HG03469 (cell line): ENCODE results near the gene STAG2.
"Not testable (repeated sequence)": the region's sequence is repeated elsewhere in the genome, so short reads cannot be mapped to it uniquely, and the experiment has no call there.

Experiments
- ATAC-seq: cut with Tn5 transposase; IDR thresholded peaks from one replicate; pipeline ENCODE4 v1.9.1; 2021; ENCODE audit warnings: mild to moderate bottlenecking, moderate library complexity, moderate number of reproducible peaks; ENCODE audit not compliant: unreplicated experiment

STAG2 gene

DNA sequence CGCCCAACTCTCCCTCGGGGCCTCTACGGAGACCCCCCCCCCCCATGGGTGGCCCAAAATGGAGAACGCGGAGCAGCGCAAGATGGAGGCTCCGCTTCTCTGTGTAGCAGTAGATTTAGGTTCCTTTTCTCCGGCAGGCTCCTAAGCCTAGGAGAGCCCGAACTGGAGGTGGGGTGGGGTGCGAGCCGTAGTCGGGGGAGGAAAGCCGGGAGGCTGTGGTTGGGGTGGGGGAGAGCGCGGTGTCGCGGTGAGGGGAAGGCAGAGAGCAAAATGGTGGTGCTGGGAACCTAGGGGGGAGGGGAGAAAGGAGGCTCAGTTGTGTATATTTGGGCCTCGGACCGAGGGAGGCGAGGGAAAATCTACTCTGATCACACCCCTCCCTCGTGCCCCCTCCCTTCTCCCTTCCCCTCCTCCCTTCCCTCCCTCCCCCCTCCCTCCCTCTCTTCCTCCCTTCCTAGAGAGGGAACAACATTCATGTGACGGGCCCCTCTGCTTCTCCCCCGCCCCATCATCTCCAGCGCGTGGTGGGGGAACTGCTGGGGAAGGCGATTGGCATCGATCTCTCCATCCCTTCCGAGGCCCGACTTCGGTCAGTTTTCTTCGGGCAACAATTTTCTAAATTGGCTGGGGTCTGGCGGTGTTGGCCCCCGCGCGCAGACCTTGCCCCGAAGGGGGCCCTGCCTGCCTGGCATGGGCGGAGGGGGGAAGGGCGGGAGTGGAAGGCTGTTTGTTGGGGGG lies at the start of gene STAG2:
TSS of gene STAG2 (plus strand) at position 439 of the 738 bp plus-strand sequence. CDS start 60,922 bp downstream, outside the sequence.
- ATAC-seq, result no peak

DNA sequence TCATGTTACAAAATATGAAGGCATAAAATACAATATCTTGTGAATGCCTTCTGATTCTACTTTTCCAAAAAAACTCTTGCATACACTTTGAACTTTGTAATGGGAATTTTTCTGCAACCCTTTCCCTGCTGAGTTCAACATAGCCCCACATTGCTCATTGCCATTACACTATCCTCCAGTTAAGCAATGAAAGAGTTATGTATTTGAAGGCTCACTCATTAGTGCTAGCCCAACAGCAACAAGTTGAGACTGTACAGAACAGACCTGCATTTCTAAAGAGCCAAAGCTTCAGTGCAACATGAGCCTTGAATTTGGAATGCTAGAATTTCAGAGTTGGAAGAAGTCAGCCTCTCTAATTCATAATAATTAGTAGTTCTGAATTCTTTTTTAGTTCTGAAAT lies 44.4 kb upstream of the STAG2 start:
- ATAC-seq, result no peak

DNA sequence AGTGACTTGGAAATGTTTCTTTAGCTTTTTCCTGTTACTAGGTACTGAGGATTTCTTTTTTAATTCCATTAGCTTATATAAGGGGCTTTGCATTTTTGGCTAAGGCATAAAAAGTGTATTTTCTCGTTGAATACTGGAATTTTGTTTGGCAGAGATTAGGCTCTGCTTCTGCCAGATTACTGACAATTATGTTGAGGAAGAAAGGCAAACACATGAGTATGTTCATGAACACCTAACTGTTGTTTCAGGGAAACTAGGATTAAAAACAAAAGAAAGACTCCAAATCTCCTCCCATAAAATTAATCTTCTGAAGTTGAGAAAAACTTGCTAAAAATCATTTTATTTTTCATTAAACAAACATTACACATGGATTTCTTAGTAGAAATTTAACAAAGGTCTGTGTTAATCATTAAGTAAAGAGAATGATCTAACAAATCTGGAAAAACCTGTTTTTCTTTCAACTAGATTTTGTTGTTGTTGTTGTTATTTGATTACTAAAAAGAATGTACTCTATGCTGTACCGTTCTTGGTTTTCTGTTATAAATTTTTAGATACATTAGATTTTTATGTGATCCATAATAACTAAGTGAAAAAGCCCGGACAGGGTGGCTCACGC lies 43.3 kb upstream of the STAG2 start:
- no peak for ATAC-seq

DNA sequence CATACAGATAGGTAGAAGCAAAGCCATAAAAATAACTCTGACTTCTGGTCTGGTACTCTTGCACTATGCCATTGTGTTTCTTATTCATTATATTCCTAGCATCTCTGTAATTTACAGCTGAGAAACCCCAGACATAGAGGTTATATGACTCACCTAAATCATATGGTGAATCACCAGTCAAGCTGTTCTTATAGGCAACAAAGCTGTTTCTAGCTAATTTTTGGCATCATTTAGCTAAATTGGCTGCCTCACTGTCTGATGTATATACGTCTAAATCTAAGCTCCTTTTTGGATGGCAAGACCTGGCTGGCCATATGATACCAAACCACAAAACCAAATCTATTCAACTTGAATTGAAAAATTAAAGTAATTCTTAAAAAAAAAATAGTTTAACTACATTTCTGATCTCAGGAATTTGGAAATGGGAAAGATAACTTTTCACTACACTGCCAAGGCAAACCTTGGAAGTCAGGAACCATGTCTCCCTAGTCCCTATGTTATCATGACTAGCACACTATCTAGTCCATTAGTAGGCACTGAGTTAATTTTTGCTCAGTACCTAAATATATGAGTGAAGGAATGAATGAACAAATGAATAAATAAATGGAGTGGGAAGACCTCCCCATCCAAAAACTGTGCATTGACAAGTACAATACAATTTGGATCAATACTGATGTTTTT lies 41.3 kb upstream of the STAG2 start:
- no peak for ATAC-seq

DNA sequence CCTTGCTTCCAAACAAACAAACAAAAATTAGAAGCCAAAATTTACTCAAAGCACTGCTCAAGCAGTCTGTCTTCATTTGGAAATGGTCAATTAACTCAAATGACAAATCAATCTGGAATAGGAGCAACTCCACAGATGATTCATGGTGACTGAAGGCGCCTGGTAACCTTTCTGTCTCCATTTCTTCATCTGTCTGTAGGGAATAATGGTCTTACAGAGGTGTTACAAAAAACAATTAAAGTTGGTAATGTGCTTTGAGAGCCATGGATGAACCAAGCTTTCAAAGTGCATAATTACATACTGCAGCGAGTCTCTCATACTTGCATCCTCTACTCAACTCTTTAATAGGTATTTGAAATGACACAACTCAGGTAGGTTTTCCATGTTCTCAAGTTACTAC lies 38.3 kb upstream of the STAG2 start:
- no peak for ATAC-seq

DNA sequence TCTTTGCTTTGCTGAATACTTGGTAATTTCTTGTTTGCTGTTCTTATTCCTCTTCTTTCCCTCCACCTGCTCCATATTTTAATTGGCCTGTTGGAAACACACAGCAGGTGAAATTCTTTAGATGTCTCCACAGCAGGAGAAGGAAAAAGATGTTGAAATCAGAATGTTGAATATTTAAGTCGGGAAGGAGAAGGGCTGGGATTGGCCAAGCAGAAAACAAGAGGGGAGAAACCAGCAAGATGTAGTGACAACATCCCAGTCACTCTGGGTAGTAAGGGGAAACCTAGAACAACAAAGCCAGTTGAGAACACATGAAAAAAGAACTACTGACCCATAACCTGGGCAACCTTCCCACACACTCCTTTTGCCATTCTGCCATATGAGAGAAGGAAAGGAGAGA lies 37.3 kb upstream of the STAG2 start:
- ATAC-seq, result no peak

DNA sequence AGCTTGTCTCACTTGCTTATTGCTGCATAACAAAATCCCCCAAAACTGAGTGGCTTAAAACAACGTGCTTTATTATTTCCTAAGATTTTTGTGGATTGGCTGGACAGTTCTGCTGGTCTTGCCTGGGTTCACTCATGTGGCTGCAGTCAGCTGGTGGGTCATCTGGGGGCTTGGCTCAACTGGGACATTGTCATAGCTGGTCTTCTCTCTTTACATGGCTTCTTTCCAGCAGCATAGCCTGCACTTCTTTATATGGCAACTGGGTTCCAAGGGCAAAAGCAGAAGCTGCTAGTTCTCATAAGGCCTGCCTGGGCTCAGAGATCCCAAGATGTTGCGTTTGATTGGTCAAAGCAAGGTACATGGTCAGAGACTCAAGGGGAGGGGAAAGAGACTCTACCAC lies 33.7 kb upstream of the STAG2 start:
- ATAC-seq, result no peak

DNA sequence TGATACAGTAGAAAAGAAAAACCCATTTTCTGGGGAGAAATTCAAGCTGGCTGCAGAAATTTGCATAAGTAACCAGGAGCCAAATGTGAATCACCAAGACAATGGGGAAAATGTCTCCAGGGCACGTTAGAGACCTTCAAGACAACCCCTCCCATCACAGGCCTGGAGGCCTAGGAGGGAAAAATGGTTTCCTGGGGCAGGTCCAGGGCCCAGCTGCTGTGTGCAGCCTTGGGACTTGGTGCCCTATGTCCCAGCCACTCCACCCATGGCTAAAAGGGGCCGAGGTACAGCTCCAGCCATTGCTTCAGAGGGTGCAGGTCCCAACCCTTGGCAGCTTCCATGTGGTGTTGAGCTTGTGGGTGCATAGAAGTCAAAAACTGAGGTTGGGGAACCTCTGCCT lies 29.5 kb upstream of the STAG2 start:
- not testable (repeated sequence) for ATAC-seq

DNA sequence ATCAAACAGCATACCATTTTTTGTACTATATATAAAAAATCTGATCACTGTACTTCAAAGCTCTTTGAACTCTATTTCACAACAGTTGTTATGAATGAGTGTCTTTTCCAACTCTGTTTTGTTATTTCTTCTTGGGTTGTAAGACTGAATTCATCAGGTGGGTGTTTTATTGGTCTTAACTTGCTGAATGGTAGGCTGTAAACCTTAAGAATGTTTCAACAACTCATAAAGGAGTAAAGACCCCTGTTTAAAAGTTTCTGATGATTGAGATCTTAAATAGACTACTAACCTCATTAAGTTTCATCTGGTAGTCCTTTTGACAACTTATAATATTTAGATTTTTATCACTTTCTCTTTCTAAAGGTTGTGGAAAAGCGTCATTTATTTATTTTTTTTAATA lies 18.4 kb upstream of the STAG2 start:
- no peak for ATAC-seq

DNA sequence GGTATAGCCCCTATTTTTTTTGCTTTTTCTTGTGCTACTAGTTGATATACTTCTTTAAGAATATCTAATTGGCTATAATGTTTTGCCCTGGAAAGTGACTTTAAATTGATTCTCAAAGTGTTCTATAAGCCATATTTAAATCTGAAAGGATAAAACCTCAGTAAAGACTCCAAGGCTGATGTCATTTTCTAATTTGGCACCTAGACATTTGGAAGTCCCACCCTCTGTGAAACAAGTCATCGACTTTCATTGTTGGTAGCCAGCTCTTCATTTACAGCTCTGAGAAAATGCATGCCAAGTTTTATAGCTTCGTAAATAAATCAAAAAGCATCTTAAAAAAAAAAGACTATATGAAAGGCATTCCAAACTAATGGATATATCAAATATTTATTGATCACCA lies 18.0 kb upstream of the STAG2 start:
- no peak for ATAC-seq

DNA sequence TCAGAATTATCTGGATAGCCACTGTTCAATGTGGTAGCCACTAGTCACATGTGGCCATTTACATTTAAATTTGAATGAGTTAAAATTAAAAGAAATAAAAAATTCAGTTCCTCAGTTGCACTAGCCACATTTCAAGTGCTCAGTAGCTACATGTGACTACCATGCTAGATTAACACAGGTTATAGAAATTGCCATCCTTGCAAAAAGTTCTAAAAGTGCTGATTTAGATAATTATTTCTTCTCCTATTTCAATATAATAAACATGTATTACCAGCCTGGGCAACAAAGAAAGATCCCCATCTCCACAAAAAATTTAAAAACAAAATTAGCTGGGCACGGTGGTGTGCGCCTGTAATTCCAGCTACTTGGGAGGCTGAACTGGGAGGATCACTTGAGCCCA lies 11.7 kb upstream of the STAG2 start:
- ATAC-seq, result no peak

DNA sequence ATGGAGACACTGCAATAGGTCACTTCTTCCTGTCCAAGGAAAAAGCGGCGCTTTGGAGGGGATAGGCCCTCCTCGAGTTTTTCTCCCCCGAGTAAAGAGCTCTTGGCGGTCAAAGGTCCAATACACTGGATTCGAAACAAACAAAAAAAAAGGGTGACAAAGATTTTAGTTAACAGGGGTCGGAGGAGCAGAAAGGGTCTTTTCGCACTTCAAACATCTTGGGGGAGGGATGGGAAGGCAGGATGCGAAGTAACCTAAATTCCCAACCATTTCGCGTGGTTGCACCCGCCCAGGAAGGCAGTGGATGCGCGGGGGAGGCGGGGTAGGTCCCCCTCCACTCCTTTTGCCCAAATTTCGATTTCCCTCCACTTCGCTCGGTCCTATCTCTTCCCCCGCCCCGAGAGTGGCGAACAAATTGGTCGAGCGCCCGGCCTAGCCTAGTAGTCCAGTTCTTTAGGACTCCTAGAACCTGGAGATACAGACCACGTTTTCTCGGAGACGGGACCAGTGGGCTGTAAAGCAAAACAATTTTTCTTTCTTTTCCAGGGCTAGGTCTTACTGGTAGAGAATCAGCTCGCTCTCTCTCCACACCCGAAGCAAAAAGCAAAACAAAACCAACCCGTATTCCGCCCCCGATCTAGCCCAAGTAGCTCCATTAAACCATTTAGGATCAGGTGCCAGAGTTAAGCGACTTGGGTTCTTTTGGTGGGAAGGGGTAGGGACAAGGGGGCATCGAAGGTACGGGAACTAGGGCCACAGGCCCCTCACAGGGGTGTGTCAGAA lies 2.0 kb upstream of the STAG2 start:
- no peak for ATAC-seq

DNA sequence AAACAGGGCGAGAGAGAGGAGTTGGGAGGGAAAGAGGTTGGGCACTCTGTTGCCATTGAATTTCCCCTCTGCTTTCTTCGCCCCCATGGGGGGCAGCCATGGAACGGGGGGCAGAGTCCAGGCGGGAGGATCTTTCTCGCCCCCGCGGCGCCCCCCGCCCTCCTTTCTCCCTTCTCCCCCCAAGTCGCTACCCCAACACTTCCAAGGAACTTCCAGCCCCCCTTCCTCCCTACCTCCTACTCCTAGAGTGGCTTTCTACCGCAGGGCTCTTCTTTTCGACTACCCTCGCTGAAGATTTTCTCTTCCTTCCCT lies 594 bp upstream of the STAG2 start:
- no peak for ATAC-seq

DNA sequence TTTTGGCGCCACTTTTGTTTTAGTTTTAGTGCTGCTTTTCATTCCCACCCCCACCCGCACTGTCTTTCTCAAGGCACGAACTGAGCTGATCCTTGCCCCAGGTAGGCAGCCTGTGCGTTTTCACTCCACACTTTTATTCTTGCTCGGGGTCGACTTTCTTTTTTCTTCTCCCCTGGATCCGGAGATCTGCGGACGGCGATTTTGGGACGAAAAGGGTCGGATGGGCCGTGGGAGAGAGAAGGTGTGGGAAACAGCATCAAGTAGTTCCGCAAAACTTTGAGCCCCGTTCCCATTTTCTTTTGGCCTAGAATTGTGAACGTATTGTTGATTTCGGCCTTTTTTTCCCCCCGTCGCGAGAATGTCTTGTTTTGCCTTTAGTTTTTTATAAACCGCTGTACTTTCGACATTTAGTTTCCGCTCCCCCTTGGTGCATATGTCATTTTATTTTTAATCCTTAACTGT lies 531 bp downstream of the STAG2 start:
- no peak for ATAC-seq

DNA sequence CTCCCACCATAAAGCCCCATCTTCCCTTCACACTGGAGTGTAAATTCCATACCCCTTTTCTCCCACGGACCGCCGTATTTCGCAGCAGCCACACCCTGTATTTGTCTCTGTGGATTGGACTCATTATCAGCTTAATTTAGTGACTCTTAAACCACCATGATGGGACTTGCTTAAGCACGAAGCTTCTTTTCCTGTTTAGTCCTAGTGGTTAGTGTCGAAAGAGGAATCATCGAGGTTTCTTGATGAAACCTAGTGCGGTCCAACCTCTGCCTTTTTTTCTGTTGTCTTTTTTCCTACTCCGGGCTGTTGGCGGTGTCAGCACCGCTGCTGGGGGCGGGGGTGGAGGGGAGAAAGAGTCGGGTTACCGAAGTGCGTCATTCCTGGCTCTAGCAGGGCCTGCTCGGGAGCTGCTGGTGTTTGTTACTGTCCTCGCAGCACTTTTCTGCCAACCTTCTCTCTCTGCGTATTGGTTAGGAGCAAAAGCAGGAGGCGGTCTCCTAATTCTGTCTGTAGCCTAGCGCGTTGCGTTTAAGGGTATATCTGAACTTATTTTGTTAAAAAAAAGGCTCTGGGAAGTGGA lies 1.4 kb downstream of the STAG2 start:
- peak; percentile 69 for ATAC-seq

DNA sequence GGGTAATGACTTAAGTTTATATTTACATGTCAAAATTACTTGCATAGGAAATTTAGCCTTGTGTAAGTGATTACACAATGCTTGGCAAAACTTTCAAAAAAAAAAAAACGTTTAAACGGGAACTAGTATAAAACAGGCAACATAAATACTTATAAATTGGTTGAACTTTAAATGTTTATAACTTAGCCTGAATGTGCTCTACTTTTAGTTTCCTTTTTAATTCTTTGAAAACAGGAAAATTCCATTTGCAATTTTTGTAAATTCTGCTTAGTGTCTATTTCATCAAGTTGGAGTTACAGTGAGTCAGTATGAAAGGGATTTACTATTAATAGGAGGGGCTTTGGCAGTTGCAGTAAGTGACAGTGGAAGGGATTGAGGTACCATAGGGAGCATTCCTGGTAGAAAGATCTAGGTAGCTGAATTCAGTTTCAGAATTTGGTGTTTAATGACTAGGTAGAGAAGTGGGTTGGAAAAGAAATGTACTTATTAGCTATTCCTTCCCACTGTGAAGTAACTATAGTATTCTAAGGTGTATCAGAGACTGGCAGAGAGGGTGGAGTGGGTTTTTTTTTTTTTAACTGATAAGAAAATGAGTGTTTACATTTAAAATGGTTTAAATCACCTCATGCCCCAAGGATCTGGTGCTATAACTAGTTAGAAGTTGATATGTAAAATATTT lies 2.8 kb downstream of the STAG2 start:
- ATAC-seq, result no peak

DNA sequence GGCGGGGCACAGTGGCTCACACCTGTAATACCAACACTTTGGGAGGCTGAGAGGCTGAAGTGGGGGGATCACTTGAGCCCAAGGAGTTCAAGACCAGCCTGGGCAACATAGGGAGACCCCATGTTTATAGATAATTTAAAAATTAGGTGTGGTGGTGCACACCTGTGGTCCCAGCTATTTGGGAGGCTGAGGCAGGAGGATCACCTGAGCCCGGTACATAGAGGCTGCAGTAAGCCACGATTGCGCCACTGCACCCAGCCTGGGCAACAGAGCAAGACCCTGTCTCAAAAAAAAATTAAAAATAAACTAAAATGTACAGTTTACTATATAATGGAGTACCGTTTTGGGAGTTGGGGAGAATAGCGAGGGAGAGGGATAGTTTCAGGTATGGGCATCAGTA lies 4.2 kb downstream of the STAG2 start:
- no peak for ATAC-seq

DNA sequence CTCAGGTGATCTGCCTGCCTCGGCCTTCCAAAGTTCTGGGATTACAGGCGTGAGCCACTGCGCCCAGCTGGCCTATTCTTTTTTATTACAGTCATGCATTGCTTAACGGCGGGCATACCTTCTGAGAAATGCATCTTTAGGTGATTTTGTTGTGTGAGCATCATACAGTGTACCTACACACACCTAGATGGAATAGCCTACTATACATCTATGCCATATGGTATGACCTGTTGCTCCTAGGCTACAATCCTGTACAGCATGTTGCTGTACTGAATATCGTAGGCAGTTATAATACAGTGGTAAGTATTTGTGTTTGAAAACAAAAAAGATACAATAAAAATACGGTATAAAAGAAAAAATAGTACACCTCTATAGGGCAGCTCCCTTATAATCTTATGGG lies 6.0 kb downstream of the STAG2 start:
- ATAC-seq, result no peak

DNA sequence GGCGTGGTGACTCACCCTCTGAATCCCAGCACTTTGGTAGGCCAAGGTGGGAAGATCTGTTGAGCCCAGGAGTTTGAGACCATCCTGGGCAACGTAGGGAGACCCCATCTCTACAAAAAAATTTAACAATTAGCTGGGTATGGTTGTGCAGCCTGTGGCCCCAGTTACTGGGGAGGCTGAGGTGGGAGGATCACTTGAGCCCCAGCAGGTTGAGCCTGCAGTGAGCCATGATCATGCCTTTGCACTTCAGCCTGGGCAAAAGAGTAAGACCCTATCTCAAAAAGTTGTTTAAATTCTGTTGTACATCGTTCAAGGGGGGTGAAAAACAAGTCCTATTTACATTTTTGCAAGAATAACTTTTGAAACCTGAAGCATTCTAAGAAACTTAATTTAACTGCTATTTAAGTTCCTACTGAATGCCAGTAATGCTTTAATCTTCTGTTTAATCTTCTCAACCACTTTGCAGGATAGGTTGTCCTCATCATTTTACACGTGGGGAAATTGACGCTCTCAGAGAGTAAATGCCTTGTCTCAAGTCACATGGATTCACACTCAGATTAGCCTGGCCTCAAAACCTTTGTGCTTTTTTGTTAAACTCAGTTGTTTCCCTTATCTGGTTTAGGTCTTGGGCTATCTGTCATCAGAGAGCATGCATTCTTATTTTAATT lies 7.0 kb downstream of the STAG2 start:
- no peak for ATAC-seq

DNA sequence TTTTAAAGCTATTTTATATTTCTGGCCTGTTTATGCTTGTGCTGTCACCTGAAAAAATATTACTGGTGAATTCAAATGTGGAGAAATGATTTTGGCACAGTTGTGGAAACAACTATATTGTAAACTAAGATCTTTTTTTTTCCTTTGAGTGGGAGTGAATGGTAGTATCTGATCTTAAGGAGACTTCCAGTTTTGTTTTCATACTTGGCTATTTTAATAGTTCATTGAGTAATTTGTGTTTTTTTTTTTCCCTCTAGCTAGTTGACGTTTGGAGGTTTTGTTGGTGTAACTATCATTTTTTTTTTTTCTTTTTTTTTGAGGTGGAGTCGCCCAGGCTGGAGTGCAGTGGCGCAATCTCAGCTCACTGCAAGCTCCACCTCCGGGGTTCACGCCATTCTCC lies 10.5 kb downstream of the STAG2 start:
- ATAC-seq, result no peak
